Activated CD8-positive, alpha-beta T cell treated with anti-CD3 and anti-CD28 coated beads for 36 hours (primary cell): ENCODE results near the gene MED14. TPM values are rescaled to one million over a fixed set of nuclear protein-coding genes. Genes with fewer than 3 reads are reported as not detected.

Source experiments
- ATAC-seq: fragments of 200-7000 bp; cut with Tn5 transposase; one replicate; pipeline ENCODE4 v1.10.0; 2021; ENCODE audit warnings: mild to moderate bottlenecking, moderate library complexity
- CTCF ChIA-PET: fragments of 350-600 bp; sonication (Branson Sonifier 250); formaldehyde crosslinking; loops from one replicate; lab custom pipeline; 2021; ENCODE audit warnings: antibody characterized with exemption; lab: Charles Lee
- POLR2A ChIA-PET: fragments of 350-600 bp; sonication (Branson Sonifier 250); formaldehyde crosslinking; loops from one replicate; lab custom pipeline; 2021; ENCODE audit warnings: antibody characterized with exemption; lab: Charles Lee
- DNase-seq: peaks from one replicate; pipeline ENCODE4 v3.0.0-alpha.2; 2020
- H3K27ac Mint-ChIP-seq: one replicate; pipeline ENCODE4 v1.8.0; 2021; ENCODE audit warnings: mild to moderate bottlenecking, mixed read lengths
- H3K27me3 Mint-ChIP-seq: one replicate; pipeline ENCODE4 v1.8.0; 2021; ENCODE audit warnings: mixed read lengths
- H3K36me3 Mint-ChIP-seq: one replicate; pipeline ENCODE4 v1.8.0; 2021; ENCODE audit warnings: low read depth, mixed read lengths
- H3K4me1 Mint-ChIP-seq: one replicate; pipeline ENCODE4 v1.8.0; 2021; ENCODE audit warnings: low read depth, mixed read lengths
- H3K4me3 Mint-ChIP-seq: one replicate; pipeline ENCODE4 v1.8.0; 2021; ENCODE audit warnings: mild to moderate bottlenecking, moderate library complexity, mixed read lengths
- H3K9me3 Mint-ChIP-seq: one replicate; pipeline ENCODE4 v1.8.0; 2021; ENCODE audit warnings: mixed read lengths
- intact Hi-C: fragments of 100-400 bp; cut with micrococcal nuclease; formaldehyde crosslinking; loops from one replicate; pipeline ENCODE4 v1.10.0; 2022
- total RNA-seq, 2 experiments: library from RNA; stranded (reverse); gene quantifications; one replicate each; pipeline ENCODE4 v1.2.3, GENCODE V29; 2021
- TF ChIP-seq, protein P1 (sequence below): fragments of 200-600 bp; IDR thresholded peaks from one replicate; pipeline ENCODE4 v1.8.0; 2022; ENCODE audit warnings: antibody characterized with exemption, mild to moderate bottlenecking

MED14 gene
- total RNA-seq, 2 experiments from 2014 or later = 37.1 to 39.9 TPM

DNA sequence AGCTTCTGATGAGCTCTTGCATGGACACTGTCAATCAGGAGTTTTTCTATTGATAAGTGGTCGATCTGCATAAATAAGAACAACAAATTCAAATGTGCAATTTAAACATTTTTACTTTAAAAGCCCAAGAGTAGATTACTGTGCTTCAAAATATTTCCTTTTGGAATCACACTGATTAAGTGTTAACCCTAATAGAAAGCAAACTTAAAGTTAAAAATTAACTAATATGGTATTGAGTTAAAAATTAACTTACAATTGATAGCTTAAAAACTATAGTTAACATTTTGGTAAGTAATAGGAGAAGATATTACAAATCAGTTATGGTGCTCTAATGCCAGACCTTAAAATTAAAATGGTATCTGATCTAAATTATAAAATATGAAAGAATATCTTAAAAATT is 25.9 kb downstream of the MED14 start:
- Mint-ChIP-seq H3K9me3 (no peaks in the 10 kb centered on the region), H3K27ac (no peak overlapping the region), H3K4me3 (no peak overlapping the region), H3K4me1 (peaks cover 6% of the 10 kb centered on the region), H3K36me3 (peaks cover 22% of the 10 kb centered on the region), H3K27me3 (no peaks in the 10 kb centered on the region)
- ATAC-seq (no peak), DNase-seq (no peak)
- POLR2A ChIA-PET = interaction anchor here (0.8 kb wide), 1 partner anchor 26 kb away, joined by 3 read pairs; the partner anchor contains the start of gene MED14
- intact Hi-C loops = no loop called here
- CTCF ChIA-PET = no interaction called here
- TF ChIP-seq, protein P1, sequence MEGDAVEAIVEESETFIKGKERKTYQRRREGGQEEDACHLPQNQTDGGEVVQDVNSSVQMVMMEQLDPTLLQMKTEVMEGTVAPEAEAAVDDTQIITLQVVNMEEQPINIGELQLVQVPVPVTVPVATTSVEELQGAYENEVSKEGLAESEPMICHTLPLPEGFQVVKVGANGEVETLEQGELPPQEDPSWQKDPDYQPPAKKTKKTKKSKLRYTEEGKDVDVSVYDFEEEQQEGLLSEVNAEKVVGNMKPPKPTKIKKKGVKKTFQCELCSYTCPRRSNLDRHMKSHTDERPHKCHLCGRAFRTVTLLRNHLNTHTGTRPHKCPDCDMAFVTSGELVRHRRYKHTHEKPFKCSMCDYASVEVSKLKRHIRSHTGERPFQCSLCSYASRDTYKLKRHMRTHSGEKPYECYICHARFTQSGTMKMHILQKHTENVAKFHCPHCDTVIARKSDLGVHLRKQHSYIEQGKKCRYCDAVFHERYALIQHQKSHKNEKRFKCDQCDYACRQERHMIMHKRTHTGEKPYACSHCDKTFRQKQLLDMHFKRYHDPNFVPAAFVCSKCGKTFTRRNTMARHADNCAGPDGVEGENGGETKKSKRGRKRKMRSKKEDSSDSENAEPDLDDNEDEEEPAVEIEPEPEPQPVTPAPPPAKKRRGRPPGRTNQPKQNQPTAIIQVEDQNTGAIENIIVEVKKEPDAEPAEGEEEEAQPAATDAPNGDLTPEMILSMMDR = no peak

DNA sequence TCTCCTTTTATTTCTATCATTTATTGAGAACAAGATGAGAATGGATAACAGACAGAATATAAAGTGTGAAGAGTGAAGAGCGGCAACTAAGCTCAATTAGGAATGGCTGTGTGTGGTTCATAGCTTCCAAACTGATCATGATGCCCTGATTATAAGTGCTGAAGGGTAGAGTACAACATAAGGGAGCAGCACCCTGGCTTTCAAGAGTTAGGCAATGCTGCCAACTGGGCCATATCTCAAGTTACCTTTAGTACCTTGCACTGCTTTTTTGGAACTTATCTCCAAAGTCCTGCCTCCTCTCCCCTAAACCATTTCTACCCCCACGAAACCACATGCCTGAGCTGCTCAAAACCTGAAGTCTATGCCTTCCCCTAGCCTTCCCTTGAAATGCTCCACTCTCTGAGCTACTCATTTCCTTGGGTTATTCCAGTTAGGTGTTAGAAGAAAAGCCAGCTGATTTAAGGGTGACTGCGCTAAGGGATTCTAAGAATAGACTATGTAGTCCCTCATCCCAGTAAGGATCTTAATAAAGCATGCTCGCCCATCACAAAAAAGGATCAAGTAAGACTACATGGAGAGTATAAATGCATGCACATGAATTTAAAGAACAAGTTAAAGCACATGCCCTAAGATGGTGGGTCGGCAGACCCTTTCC is 29.6 kb downstream of the MED14 start:
- DNase-seq (no peak), ATAC-seq (no peak)
- H3K9me3 Mint-ChIP-seq = no peaks in the 10 kb centered on the region
- peaks cover 6% of the 10 kb centered on the region for H3K4me1 Mint-ChIP-seq
- CTCF ChIA-PET = no interaction called here
- H3K27me3 Mint-ChIP-seq = no peaks in the 10 kb centered on the region
- H3K36me3 Mint-ChIP-seq = peaks cover 13% of the 10 kb centered on the region
- TF ChIP-seq, protein P1 = no peak
- POLR2A ChIA-PET = interaction anchor here (0.6 kb wide), 1 partner anchor 38 kb away, joined by 3 read pairs; no protein-coding TSS in a partner anchor
- no peak overlapping the region for H3K27ac Mint-ChIP-seq
- intact Hi-C loops = no loop called here
- H3K4me3 Mint-ChIP-seq = no peak overlapping the region

DNA sequence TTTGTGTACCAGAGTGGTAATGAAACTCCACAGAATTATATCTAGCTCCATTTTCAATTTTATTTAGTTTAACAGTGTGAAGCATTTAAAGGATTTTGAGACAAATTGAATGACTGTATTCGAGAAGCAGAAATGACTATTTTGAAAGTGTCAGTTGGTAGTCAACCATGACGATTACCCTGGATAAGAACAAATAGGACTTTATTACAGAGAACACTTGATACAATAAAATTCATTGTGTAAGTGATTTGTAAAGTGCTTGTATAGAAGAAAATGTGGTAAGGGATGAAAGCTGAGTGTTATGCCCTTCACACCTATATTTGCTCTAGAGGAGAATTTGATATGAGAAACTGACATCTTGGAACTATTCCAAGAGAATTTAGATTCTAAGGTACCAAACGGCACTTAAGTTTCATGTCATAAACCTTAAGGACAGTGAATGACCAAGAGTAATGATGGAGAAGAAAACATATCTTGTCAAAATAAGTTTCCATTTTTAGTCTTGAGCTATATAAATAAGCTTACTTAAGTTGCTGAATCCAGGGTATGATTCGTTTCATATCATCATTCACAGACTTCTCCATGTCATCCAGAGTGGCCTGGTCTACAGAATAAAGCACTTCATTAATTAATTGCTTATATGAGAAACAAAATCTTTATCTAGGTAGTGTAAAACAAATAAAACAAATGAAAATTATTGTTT is 34.6 kb downstream of the MED14 start:
- Mint-ChIP-seq H3K9me3 (no peaks in the 10 kb centered on the region), H3K4me1 (peaks cover 1% of the 10 kb centered on the region), H3K36me3 (peaks cover 11% of the 10 kb centered on the region), H3K27ac (no peak overlapping the region), H3K4me3 (no peak overlapping the region), H3K27me3 (no peaks in the 10 kb centered on the region)
- no peak for ATAC-seq
- DNase-seq = no peak
- CTCF ChIA-PET = interaction anchor here (1.5 kb wide), 1 partner anchor 157 kb away, joined by 3 read pairs; no protein-coding TSS in a partner anchor
- TF ChIP-seq, protein P1 = no peak
- POLR2A ChIA-PET = no interaction called here
- intact Hi-C loops = no loop called here

DNA sequence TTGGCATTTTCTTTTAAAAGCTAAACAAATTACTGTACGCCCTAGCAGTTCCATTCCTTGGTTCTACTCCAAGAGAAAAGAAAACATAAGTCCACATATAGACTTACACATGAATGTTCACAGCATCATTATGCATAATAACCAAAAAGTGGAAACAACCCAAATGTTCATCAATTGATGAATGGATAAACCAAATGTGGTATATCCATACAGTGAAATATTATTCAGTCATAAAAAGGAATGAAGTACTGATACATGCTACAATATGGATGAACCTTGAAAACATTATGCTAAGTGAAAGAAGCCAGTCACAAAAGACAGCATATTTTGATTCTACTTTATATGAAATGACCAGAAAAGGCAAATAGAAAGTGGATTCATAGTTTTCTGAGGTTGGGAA is 36.5 kb downstream of the MED14 start:
- Mint-ChIP-seq H3K9me3 (no peaks in the 10 kb centered on the region), H3K36me3 (peaks cover 10% of the 10 kb centered on the region), H3K27me3 (no peaks in the 10 kb centered on the region), H3K4me3 (no peak overlapping the region), H3K27ac (no peak overlapping the region), H3K4me1 (peaks cover 3% of the 10 kb centered on the region)
- intact Hi-C loops = no loop called here
- TF ChIP-seq, protein P1 = no peak
- DNase-seq (no peak), ATAC-seq (no peak)
- ChIA-PET CTCF (no interaction called here), POLR2A (no interaction called here)

DNA sequence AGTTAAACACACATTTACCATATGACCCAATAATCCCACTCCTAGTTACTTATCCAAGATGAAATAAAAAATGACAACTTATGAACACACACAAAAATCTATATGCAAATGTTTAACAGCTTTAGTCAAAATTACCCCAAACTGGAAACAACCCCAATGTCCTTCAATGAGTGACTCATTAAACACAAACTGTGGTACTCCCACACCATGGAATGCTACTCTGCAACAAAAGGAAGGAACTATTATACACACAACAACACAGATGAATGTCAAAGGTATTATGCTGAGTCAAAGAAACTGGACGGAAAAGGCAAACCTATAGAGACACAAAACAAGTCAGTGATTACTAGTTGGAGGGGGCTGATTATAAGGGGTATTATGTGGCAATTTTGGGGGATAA is 40.5 kb downstream of the MED14 start:
- CTCF ChIA-PET = no interaction called here
- H3K27ac Mint-ChIP-seq = no peak overlapping the region
- ATAC-seq (no peak), DNase-seq (no peak)
- H3K36me3 Mint-ChIP-seq = peaks cover 9% of the 10 kb centered on the region
- H3K9me3 Mint-ChIP-seq = no peaks in the 10 kb centered on the region
- intact Hi-C loops = no loop called here
- H3K27me3 Mint-ChIP-seq = no peaks in the 10 kb centered on the region
- H3K4me3 Mint-ChIP-seq = no peak overlapping the region
- TF ChIP-seq, protein P1 = no peak
- POLR2A ChIA-PET = no interaction called here
- H3K4me1 Mint-ChIP-seq = peaks cover 3% of the 10 kb centered on the region
